Activated CD4-positive, alpha-beta T cell treated with anti-CD3 and anti-CD28 coated beads for 4 hours (primary cell): ENCODE data around the gene STK10.

ENCODE experiments used
- DNase-seq, 2 donors: peaks; one replicate each; pipeline ENCODE4 v3.0.0-alpha.2; 2020

The STK10 gene

GRCh38 chr5:172002840-172003512, 185.0 kb downstream of the STK10 start:
- no peak for DNase-seq

- no peak for DNase-seq
These were observed 185.7 kb downstream of the STK10 start for GRCh38 chr5:172002310-172002709.

- DNase-seq = no peak
These were observed 188.1 kb downstream of the STK10 start for GRCh38 chr5:171999877-172000276.

- DNase-seq = no peak
These were observed 188.9 kb downstream of the STK10 start for GRCh38 chr5:171999100-171999499.

- DNase-seq = no peak
These were observed 191.0 kb downstream of the STK10 start for GRCh38 chr5:171997011-171997410.

GRCh38 chr5:171992813-171993212, 195.2 kb downstream of the STK10 start:
- no peak for DNase-seq

GRCh38 chr5:171992305-171992704, 195.7 kb downstream of the STK10 start:
- no peak for DNase-seq
